Measurements from ENCODE around the gene ANXA7.
"Not testable (repeated sequence)": the region's sequence is repeated elsewhere in the genome, so short reads cannot be mapped to it uniquely, and the experiment has no call there.

Gene ANXA7

GRCh38 chr10:73338801-73339368 lies 75.0 kb downstream of the ANXA7 start:
- DNase-seq (ENCODE audit: low read depth) = no peak

- DNase-seq (ENCODE audit: low read depth) = no peak
Measured at GRCh38 chr10:73333202-73333601, 80.7 kb downstream of the ANXA7 start.

GRCh38 chr10:73332379-73332778 lies 81.5 kb downstream of the ANXA7 start:
- no peak for DNase-seq (ENCODE audit: low read depth)

- not testable (repeated sequence) for DNase-seq (ENCODE audit: low read depth)
Measured at GRCh38 chr10:73328523-73328922, 85.3 kb downstream of the ANXA7 start.

GRCh38 chr10:73325290-73325689 lies 88.6 kb downstream of the ANXA7 start:
- not testable (repeated sequence) for DNase-seq (ENCODE audit: low read depth)
